Camera-type eye (tissue), 1 donor: ENCODE measurements around the gene HPN. TPM values are rescaled to one million over a fixed set of nuclear protein-coding genes. Genes with fewer than 3 reads are reported as not detected.

Experiments
- total RNA-seq: library from RNA; depleted of rRNA; stranded (reverse); fragments of >200 nt; gene quantifications from one replicate; pipeline ENCODE4 v1.2.3, GENCODE V29; 2014

HPN gene
- total RNA-seq, result 0.93 TPM

DNA sequence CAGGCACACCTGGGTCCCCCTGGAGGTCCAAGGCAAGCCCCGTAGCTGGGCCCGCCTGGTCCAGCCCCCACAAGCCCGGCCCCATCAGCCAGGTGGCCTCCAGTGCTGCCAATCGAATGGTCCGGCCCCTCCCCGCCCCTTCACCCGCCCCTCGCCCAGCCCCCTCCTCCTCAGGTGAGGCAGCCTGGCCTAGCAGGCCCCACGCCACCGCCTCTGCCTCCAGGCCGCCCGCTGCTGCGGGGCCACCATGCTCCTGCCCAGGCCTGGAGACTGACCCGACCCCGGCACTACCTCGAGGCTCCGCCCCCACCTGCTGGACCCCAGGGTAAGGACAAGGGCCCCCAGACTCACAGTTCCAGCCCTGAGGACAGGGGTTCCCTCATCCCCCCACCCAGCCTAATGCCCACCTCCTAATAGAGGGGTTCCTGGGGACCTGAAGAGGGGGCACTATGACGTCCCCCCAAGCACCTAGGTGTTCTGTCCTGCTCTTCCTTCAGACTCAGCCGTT lies at the start of gene HPN:
Gene HPN (plus strand): TSS at position 174 of the 508 bp plus-strand sequence. CDS start 786 bp downstream, outside the sequence.

DNA sequence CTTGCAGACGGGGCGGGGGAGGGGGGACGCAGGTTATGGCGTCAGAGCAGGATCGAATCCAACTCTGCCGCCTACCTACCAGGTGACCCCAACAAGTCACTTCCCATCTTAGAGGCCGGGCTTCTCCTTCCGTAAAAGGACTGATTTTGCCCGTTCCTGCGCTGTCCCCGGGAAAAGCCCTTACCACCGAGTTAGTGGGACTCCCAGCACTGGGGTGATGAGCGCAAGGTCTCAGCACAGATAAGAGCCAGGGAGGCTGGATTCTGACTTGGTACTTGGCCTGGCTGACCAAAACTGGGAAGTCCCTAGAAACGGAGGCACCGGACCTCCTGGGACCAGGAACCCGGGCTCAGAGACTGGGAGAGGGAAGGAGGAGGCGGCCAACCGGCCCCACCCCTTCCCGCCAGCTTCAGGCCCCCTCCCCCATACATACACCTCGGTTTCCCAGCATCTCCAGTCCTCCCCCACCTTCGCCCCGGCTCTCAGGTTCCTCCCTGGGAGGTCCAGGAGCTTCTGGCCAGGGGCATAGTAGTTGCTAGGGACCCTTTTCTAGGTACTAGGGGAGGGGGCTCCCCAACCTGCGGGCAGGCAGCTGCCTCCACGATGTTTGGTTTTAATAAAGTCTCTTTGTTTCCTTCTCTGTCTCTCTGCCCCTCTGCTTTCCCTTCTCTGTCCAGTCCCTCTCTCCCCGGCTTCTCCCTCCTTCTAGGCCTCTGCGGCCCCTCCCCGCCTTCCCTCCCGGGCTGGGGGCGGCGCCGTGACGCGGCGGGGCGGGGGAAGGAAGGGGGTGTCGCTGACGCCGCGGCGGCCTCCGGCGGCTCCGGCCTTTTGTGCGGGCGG lies 41.8 kb upstream of the HPN start, which contains the start of gene GRAMD1A:
Gene GRAMD1A (plus strand): TSS at position 826 of the 840 bp plus-strand sequence. CDS start 156 bp downstream, outside the sequence.

DNA sequence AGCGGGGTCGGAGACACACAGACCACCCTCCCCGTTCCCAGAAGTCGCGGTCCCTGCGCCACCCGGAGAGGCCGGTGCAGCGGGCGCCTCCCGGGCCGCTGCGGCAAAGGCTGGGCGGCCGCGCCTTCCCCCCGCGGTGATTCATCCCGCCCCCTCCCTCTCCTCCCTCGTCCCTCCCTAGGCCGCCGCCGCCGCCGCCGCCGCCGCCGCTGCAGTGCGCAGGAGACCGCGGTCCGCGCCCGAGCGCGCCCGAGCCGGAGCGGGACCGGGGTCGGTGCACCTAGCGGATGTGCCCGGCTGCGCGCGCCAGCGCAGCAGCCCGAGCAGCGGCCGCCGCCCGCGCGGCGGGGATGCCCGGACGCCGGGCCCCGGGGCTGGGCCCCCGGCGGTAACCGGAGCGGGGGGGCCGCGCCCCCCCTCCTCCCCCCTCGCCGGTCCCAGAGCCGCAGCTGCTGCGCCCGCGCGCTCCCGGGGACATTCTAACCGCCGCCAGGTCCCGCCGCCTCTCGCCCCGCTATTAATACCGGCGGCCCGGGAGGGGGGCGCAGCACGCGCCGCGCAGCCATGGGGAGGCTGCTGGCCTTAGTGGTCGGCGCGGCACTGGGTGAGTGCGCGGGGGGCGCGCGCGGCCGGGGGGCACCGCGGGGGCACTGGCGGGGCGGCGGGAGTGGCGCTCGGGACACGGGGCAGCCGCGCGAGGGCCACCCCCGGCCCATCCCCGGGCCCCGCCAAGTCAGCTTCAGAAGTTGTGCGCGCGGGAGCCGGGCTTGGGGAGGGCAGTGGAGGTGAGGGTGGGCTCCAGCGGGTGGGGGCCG lies 11.1 kb upstream of the HPN start, which contains the start of gene SCN1B:
Gene SCN1B (plus strand): TSS at position 214 of the 815 bp plus-strand sequence. CDS start 351 bp downstream, at position 565.

DNA sequence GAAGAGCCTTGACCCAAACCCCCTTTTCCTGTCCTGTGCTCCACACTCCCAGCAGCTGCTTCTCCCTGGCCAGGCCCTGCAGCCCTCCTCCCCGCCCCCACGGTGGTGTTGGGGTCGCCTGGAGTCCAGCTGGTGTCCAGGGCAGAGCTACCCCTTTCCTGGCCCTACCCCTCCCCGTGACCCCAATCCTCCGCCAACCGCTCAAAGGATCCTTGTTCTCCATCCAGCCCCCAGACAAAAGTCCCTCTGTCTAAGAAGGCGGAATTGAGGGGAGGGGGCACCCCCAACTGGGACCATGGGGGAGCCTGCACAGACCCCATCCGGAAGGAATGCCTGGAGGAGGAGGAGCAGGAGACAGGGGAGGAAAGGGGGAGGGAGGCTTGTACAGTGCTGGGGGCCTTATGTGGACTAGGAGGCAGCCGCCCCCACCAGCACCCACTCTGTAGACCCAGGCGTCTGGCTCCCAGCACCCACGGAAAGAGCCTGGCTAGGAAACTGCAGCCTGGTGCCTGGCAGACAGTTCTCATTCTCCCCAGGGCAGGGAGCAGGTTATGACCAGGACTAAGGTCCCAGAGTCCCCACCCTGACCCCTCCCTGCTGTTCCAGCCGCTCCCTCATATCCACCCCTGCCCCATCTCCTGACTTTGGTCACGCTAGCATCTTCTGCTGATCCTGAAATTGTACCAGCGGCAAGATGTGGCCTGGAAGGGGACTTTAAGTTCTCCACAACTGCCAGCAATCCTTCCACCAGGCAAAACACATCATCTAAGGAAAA lies 73.8 kb downstream of the HPN start, which contains the start of gene FXYD3:
Gene FXYD3 (plus strand): TSS at position 647 of the 775 bp plus-strand sequence. CDS start 3,554 bp downstream, outside the sequence.

Other genes with a start within 250 kb of the HPN start
- gene ZNF30, start 114.8 kb upstream of the HPN start, total RNA-seq, result 16.2 TPM
- 23.0 TPM for gene ZNF792, start 77.5 kb upstream of the HPN start, total RNA-seq
- 58.8 TPM for gene GRAMD1A, start 41.4 kb upstream of the HPN start, total RNA-seq
- gene SCN1B, start 11.3 kb upstream of the HPN start, total RNA-seq, result 14.0 TPM
- gene FXYD3, start 74.1 kb downstream of the HPN start, total RNA-seq, result 20.7 TPM
- 50.3 TPM for gene LGI4, start 93.3 kb downstream of the HPN start, total RNA-seq
- 34.8 TPM for gene FXYD1, start 97.1 kb downstream of the HPN start, total RNA-seq
- 8.3 TPM for gene FXYD7, start 101.5 kb downstream of the HPN start, total RNA-seq
- 3.5 TPM for gene FXYD5, start 113.0 kb downstream of the HPN start, total RNA-seq
- gene FAM187B, start 187.0 kb downstream of the HPN start, total RNA-seq, result not detected
- gene LSR, start 207.3 kb downstream of the HPN start, total RNA-seq, result 12.9 TPM
- 82.7 TPM for gene USF2, start 227.2 kb downstream of the HPN start, total RNA-seq
- not detected for gene HAMP, start 240.8 kb downstream of the HPN start, total RNA-seq